SK-N-SH (cell line): ENCODE results near the gene USP10.

Source experiments
- CHD2 ChIP-seq: fragments of 150-350 bp; IDR thresholded peaks from 2 replicates; pipeline ENCODE4 v1.6.1; 2018; ENCODE audit warnings: low read length; ENCODE audit not compliant: partially characterized antibody
- CTCF ChIP-seq: fragments of 200-600 bp; sonication (generic); IDR thresholded peaks from 2 replicates; pipeline ENCODE4 v1.6.1; 2017; ENCODE audit warnings: antibody characterized with exemption, mild to moderate bottlenecking, moderate library complexity
- FOSL2 ChIP-seq: IDR thresholded peaks from 2 replicates; pipeline ENCODE4 v1.4.0; 2012; ENCODE audit warnings: low read depth, mild to moderate bottlenecking, moderate library complexity, borderline replicate concordance
- JUND ChIP-seq: IDR thresholded peaks from 2 replicates; pipeline ENCODE4 v1.4.0; 2012
- MAX ChIP-seq: IDR thresholded peaks from 2 replicates; pipeline ENCODE4 v1.4.0; 2012; ENCODE audit warnings: low read depth
- REST ChIP-seq: IDR thresholded peaks from 2 replicates; pipeline ENCODE4 v1.6.1; 2012; ENCODE audit warnings: mild to moderate bottlenecking, low read depth, low read length, moderate library complexity
- SIN3A ChIP-seq: IDR thresholded peaks from 2 replicates; pipeline ENCODE4 v1.6.1; 2012; ENCODE audit warnings: low read depth, mild to moderate bottlenecking, low read length, moderate library complexity, borderline replicate concordance

- TF ChIP-seq CHD2 (no peak), CTCF (no peak), JUND (no peak), SIN3A (no peak), MAX (no peak), FOSL2 (no peak), REST (no peak)
These were observed 25.8 kb downstream of the USP10 start for GRCh38 chr16:84725481-84726078.
